Measurements from ENCODE around the gene RIGI. TPM values are rescaled to one million over a fixed set of nuclear protein-coding genes. Genes with fewer than 3 reads are reported as not detected.
"Not testable (repeated sequence)": the region's sequence is repeated elsewhere in the genome, so short reads cannot be mapped to it uniquely, and the experiment has no call there.

RIGI gene
- total RNA-seq, 2 donors from 2014 or later: 8.4 to 13.5 TPM

- peak; percentile 12 for ATAC-seq
- Mint-ChIP-seq H3K27me3 (no peaks in the 10 kb centered on the region), H3K4me3 (peak overlapping the region; percentile 96), H3K36me3 (ENCODE audit: low read depth) (peaks cover 5% of the 10 kb centered on the region), H3K27ac (peak overlapping the region; percentile 98), H3K4me1 (peaks cover 26% of the 10 kb centered on the region)
- peak; percentile 18 to 23 (median 19) for DNase-seq
- H3K9me3 ChIP-seq (ENCODE audit: control insufficient read depth, low read length, poor library complexity, severe bottlenecking): no peaks in the 10 kb centered on the region
Measured at GRCh38 chr9:32551276-32552051, 25.5 kb upstream of the RIGI start.

- H3K27me3 Mint-ChIP-seq: no peaks in the 10 kb centered on the region
- peak overlapping the region; percentile 96 for H3K4me3 Mint-ChIP-seq
- H3K36me3 Mint-ChIP-seq (ENCODE audit: low read depth): peaks cover 5% of the 10 kb centered on the region
- no peaks in the 10 kb centered on the region for H3K9me3 ChIP-seq (ENCODE audit: control insufficient read depth, low read length, poor library complexity, severe bottlenecking)
- DNase-seq: peak; percentile 90 to 97 (median 95)
- peak; percentile 85 for ATAC-seq
- peak overlapping the region; percentile 98 for H3K27ac Mint-ChIP-seq
- H3K4me1 Mint-ChIP-seq: peaks cover 22% of the 10 kb centered on the region
Measured at GRCh38 chr9:32550562-32551275, 24.7 kb upstream of the RIGI start.

- ATAC-seq: no peak
- H3K4me3 Mint-ChIP-seq: peak overlapping the region; percentile 96
- H3K27ac Mint-ChIP-seq: peak overlapping the region; percentile 98
- H3K9me3 ChIP-seq (ENCODE audit: control insufficient read depth, low read length, poor library complexity, severe bottlenecking): no peaks in the 10 kb centered on the region
- no peaks in the 10 kb centered on the region for H3K27me3 Mint-ChIP-seq
- H3K36me3 Mint-ChIP-seq (ENCODE audit: low read depth): peaks cover 5% of the 10 kb centered on the region
- H3K4me1 Mint-ChIP-seq: peaks cover 22% of the 10 kb centered on the region
- DNase-seq: no peak
Measured at GRCh38 chr9:32550150-32550561, 24.2 kb upstream of the RIGI start.

GRCh38 chr9:32548213-32548612 lies 22.2 kb upstream of the RIGI start:
- H3K4me3 Mint-ChIP-seq, ATAC-seq: not testable (repeated sequence)
- H3K4me1 Mint-ChIP-seq: peaks cover 20% of the 10 kb centered on the region

GRCh38 chr9:32545884-32546283 lies 19.9 kb upstream of the RIGI start:
- DNase-seq: no peak
- no peaks in the 10 kb centered on the region for H3K27me3 Mint-ChIP-seq
- ATAC-seq: no peak
- peaks cover 11% of the 10 kb centered on the region for H3K36me3 Mint-ChIP-seq (ENCODE audit: low read depth)
- H3K4me3 Mint-ChIP-seq: no peak overlapping the region
- no peaks in the 10 kb centered on the region for H3K9me3 ChIP-seq (ENCODE audit: control insufficient read depth, low read length, poor library complexity, severe bottlenecking)
- H3K4me1 Mint-ChIP-seq: peaks cover 20% of the 10 kb centered on the region
- H3K27ac Mint-ChIP-seq: no peak overlapping the region

More at GRCh38 chr9:32548213-32548612, 22.2 kb upstream of the RIGI start:
- H3K36me3 Mint-ChIP-seq (ENCODE audit: low read depth); H3K27ac Mint-ChIP-seq; DNase-seq; H3K27me3 Mint-ChIP-seq; H3K9me3 ChIP-seq (ENCODE audit: control insufficient read depth, low read length, poor library complexity, severe bottlenecking): not testable (repeated sequence)

GRCh38 chr9:32543047-32543446 lies 17.1 kb upstream of the RIGI start:
- no peaks in the 10 kb centered on the region for H3K9me3 ChIP-seq (ENCODE audit: control insufficient read depth, low read length, poor library complexity, severe bottlenecking)
- ATAC-seq (no peak), DNase-seq (no peak)
- peaks cover 7% of the 10 kb centered on the region for H3K36me3 Mint-ChIP-seq (ENCODE audit: low read depth)
- H3K4me3 Mint-ChIP-seq: no peak overlapping the region
- H3K4me1 Mint-ChIP-seq: peaks cover 9% of the 10 kb centered on the region
- no peaks in the 10 kb centered on the region for H3K27me3 Mint-ChIP-seq
- no peak overlapping the region for H3K27ac Mint-ChIP-seq

GRCh38 chr9:32533816-32534215 lies 7.8 kb upstream of the RIGI start:
- Mint-ChIP-seq H3K4me3 (no peak overlapping the region), H3K4me1 (peaks cover 11% of the 10 kb centered on the region), H3K27ac (peak overlapping the region; percentile 46), H3K36me3 (ENCODE audit: low read depth) (peaks cover 7% of the 10 kb centered on the region), H3K27me3 (no peaks in the 10 kb centered on the region)
- no peaks in the 10 kb centered on the region for H3K9me3 ChIP-seq (ENCODE audit: control insufficient read depth, low read length, poor library complexity, severe bottlenecking)
- DNase-seq (no peak), ATAC-seq (no peak)

GRCh38 chr9:32533336-32533735 lies 7.3 kb upstream of the RIGI start:
- ATAC-seq (no peak), DNase-seq (no peak)
- H3K9me3 ChIP-seq (ENCODE audit: control insufficient read depth, low read length, poor library complexity, severe bottlenecking): no peaks in the 10 kb centered on the region
- H3K4me1 Mint-ChIP-seq: peaks cover 11% of the 10 kb centered on the region
- H3K36me3 Mint-ChIP-seq (ENCODE audit: low read depth): peaks cover 7% of the 10 kb centered on the region
- H3K27ac Mint-ChIP-seq: peak overlapping the region; percentile 46
- H3K27me3 Mint-ChIP-seq: no peaks in the 10 kb centered on the region
- no peak overlapping the region for H3K4me3 Mint-ChIP-seq

- Mint-ChIP-seq H3K36me3 (ENCODE audit: low read depth) (peaks cover 8% of the 10 kb centered on the region), H3K27me3 (no peaks in the 10 kb centered on the region), H3K4me1 (peaks cover 39% of the 10 kb centered on the region), H3K4me3 (peak overlapping the region; percentile 94), H3K27ac (peak overlapping the region; percentile 98)
- DNase-seq: no peak
- no peak for ATAC-seq
- H3K9me3 ChIP-seq (ENCODE audit: control insufficient read depth, low read length, poor library complexity, severe bottlenecking): no peaks in the 10 kb centered on the region
Measured at GRCh38 chr9:32526707-32527048, 682 bp upstream of the RIGI start.

- Mint-ChIP-seq H3K4me3 (peak overlapping the region; percentile 94), H3K27ac (peak overlapping the region; percentile 98), H3K36me3 (ENCODE audit: low read depth) (peaks cover 5% of the 10 kb centered on the region), H3K27me3 (no peaks in the 10 kb centered on the region), H3K4me1 (peaks cover 41% of the 10 kb centered on the region)
- peak; percentile 2 for ATAC-seq
- DNase-seq: no peak
- H3K9me3 ChIP-seq (ENCODE audit: control insufficient read depth, low read length, poor library complexity, severe bottlenecking): no peaks in the 10 kb centered on the region
Measured at GRCh38 chr9:32525709-32526030, 326 bp downstream of the RIGI start.

- peak; percentile 0 for ATAC-seq
- peaks cover 5% of the 10 kb centered on the region for H3K36me3 Mint-ChIP-seq (ENCODE audit: low read depth)
- H3K27ac Mint-ChIP-seq: peak overlapping the region; percentile 98
- peak overlapping the region; percentile 94 for H3K4me3 Mint-ChIP-seq
- DNase-seq: no peak
- no peaks in the 10 kb centered on the region for H3K27me3 Mint-ChIP-seq
- peaks cover 44% of the 10 kb centered on the region for H3K4me1 Mint-ChIP-seq
- no peaks in the 10 kb centered on the region for H3K9me3 ChIP-seq (ENCODE audit: control insufficient read depth, low read length, poor library complexity, severe bottlenecking)
Measured at GRCh38 chr9:32524892-32525708, 896 bp downstream of the RIGI start.

GRCh38 chr9:32524558-32524891 lies 1.5 kb downstream of the RIGI start:
- H3K27me3 Mint-ChIP-seq; H3K9me3 ChIP-seq (ENCODE audit: control insufficient read depth, low read length, poor library complexity, severe bottlenecking); DNase-seq; ATAC-seq; H3K36me3 Mint-ChIP-seq (ENCODE audit: low read depth): not testable (repeated sequence)
- Mint-ChIP-seq H3K27ac (peak overlapping the region; percentile 98), H3K4me1 (peaks cover 44% of the 10 kb centered on the region), H3K4me3 (peak overlapping the region; percentile 94)

GRCh38 chr9:32523910-32524309 lies 2.1 kb downstream of the RIGI start:
- no peaks in the 10 kb centered on the region for H3K27me3 Mint-ChIP-seq
- peaks cover 5% of the 10 kb centered on the region for H3K36me3 Mint-ChIP-seq (ENCODE audit: low read depth)
- DNase-seq (no peak), ATAC-seq (no peak)
- peaks cover 44% of the 10 kb centered on the region for H3K4me1 Mint-ChIP-seq
- peak overlapping the region; percentile 22 for H3K4me3 Mint-ChIP-seq
- H3K27ac Mint-ChIP-seq: peak overlapping the region; percentile 98
- no peaks in the 10 kb centered on the region for H3K9me3 ChIP-seq (ENCODE audit: control insufficient read depth, low read length, poor library complexity, severe bottlenecking)

Data from T-helper 17 cell (primary cell).